ENCODE data around the gene ANKRD33.

DNA sequence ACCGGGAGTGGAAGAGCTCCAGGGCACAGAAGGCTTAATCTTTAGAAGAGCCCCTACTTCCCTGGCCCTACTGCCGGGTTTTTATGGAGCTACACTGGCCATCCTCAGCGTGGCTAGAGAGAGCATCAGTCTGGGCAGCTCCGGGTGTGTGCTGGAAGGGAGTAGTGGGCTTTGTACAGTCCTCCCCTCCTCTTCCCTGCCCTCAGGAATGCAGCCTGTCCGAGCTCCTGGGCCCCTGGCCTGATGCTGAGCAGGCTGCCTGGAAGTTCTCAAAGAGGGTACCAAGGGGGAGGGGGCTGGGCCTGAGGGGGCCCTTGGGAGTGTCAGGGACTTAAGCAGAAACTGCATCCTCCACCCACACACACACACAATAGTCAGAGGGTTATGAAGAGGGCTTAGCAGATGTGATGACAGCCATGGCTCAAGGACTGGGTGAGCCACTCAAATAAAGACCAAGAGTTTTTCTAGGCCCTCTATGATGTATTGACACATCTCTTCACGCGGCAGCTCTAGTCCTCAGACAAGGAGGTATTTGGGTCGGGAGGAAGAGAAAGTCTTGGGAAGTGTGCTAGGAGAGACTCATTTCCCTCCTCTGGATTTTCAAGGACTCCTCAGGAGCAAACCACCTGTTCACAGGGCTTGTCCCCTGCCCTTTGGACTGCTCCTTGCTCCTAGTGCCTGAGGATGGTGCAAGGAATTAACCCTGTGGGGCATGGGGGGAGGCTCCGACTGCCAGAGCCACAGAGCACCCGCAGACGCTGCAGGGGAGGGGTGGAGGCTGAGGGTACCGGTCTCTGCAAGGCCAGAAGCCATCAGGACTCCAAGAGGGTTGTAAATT is 22.9 kb upstream of the ANKRD33 start:
- TF ChIP-seq CTCF (IDR thresholded peaks at IDR 0.05) (no peak), POLR2AphosphoS5 (IDR thresholded peaks at IDR 0.05; ENCODE audit: low read depth, low read length) (no peak)
- TF ChIP-seq, protein P1, sequence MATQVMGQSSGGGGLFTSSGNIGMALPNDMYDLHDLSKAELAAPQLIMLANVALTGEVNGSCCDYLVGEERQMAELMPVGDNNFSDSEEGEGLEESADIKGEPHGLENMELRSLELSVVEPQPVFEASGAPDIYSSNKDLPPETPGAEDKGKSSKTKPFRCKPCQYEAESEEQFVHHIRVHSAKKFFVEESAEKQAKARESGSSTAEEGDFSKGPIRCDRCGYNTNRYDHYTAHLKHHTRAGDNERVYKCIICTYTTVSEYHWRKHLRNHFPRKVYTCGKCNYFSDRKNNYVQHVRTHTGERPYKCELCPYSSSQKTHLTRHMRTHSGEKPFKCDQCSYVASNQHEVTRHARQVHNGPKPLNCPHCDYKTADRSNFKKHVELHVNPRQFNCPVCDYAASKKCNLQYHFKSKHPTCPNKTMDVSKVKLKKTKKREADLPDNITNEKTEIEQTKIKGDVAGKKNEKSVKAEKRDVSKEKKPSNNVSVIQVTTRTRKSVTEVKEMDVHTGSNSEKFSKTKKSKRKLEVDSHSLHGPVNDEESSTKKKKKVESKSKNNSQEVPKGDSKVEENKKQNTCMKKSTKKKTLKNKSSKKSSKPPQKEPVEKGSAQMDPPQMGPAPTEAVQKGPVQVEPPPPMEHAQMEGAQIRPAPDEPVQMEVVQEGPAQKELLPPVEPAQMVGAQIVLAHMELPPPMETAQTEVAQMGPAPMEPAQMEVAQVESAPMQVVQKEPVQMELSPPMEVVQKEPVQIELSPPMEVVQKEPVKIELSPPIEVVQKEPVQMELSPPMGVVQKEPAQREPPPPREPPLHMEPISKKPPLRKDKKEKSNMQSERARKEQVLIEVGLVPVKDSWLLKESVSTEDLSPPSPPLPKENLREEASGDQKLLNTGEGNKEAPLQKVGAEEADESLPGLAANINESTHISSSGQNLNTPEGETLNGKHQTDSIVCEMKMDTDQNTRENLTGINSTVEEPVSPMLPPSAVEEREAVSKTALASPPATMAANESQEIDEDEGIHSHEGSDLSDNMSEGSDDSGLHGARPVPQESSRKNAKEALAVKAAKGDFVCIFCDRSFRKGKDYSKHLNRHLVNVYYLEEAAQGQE (IDR thresholded peaks at IDR 0.05; ENCODE audit: insufficient read depth in 1 of 2, low read depth in 2 of 2, low read length in 1 of 2) = no peak

All from Panc1 (cell line).